GM12878 (cell line): ENCODE measurements around the gene PHACTR3. TPM values are rescaled to one million over a fixed set of nuclear protein-coding genes. Genes with fewer than 3 reads are reported as not detected.

Experiments used
- ATAC-seq: fragments of 200-7000 bp; cut with Tn5 transposase; 3 replicates; pipeline ENCODE4 v1.9.1; 2020; ENCODE audit warnings: mild to moderate bottlenecking, moderate library complexity
- BruUV-seq: library from RNA; stranded (reverse); fragments of 400-500 nt; replicated peaks from 2 replicates; lab custom pipeline; 2021; lab: Mats Ljungman, UMichigan
- CTCF ChIA-PET: fragments of 300-600 bp; sonication (Branson Sonifier 250); formaldehyde crosslinking; extraction: SDS; loops from one replicate; lab custom pipeline; 2021; ENCODE audit warnings: inconsistent platforms; lab: Yijun Ruan, JAX
- POLR2A ChIA-PET: fragments of 350-600 bp; formaldehyde crosslinking; extraction: SDS; loops from one replicate; lab custom pipeline; 2021; ENCODE audit warnings: inconsistent platforms; lab: Charles Lee
- RAD21 ChIA-PET: fragments of 300-600 bp; sonication (Branson Sonifier 250); formaldehyde crosslinking; loops from one replicate; lab custom pipeline; 2023; ENCODE audit warnings: antibody characterized with exemption; ENCODE audit not compliant: unreplicated experiment; lab: Charles Lee
- SMC1A ChIA-PET: fragments of 300-600 bp; sonication (Branson Sonifier 250); formaldehyde crosslinking; loops from one replicate; lab custom pipeline; 2023; ENCODE audit not compliant: unreplicated experiment, uncharacterized antibody; lab: Charles Lee
- DNase-seq: peaks from one replicate; pipeline ENCODE4 v3.0.0-alpha.2; 2011; ENCODE audit warnings: low read depth, low spot score
- FAIRE-seq: peaks from 3 replicates; lab custom pipeline; 2011; peaks lifted over from hg19 to GRCh38; lab: Jason Lieb, UNC
- H2AFZ ChIP-seq: 2 replicates; pipeline ENCODE4 v1.6.0; 2011; ENCODE audit warnings: low read depth, low read length, control low read depth; ENCODE audit not compliant: control insufficient read depth
- H3K27ac ChIP-seq: 2 replicates; pipeline ENCODE4 v1.5.1; 2011; ENCODE audit warnings: control low read depth; ENCODE audit not compliant: control insufficient read depth, insufficient read depth
- H3K27me3 ChIP-seq, 2 experiments: replicated peaks in 1 of 2; 2 replicates each; pipeline versions ENCODE4 v1.6.0 to v1.6.1; 2011; ENCODE audit warnings: low read length in 1 of 2; ENCODE audit not compliant: control insufficient read depth in 2 of 2, insufficient read depth in 2 of 2
- H3K36me3 ChIP-seq, 2 experiments: 2 replicates each; pipeline ENCODE4 v1.5.1; 2011; ENCODE audit warnings: low read length in 1 of 2; ENCODE audit not compliant: control insufficient read depth in 2 of 2, insufficient read depth in 2 of 2
- H3K4me1 ChIP-seq: 2 replicates; pipeline ENCODE4 v1.6.1; 2011; ENCODE audit warnings: mild to moderate bottlenecking, low read length, moderate library complexity, mixed read lengths; ENCODE audit not compliant: control insufficient read depth, insufficient read depth
- H3K4me2 ChIP-seq: 2 replicates; pipeline ENCODE4 v1.6.0; 2011; ENCODE audit warnings: control low read depth; ENCODE audit not compliant: control insufficient read depth, insufficient read depth
- H3K4me3 ChIP-seq: fragments of 200-600 bp; sonication (generic); 2 replicates; pipeline ENCODE4 v1.5.1; 2016
- H3K79me2 ChIP-seq: 2 replicates; pipeline ENCODE4 v1.6.0; 2011; ENCODE audit warnings: low read length; ENCODE audit not compliant: control insufficient read depth, insufficient read depth
- H3K9ac ChIP-seq: 2 replicates; pipeline ENCODE4 v1.8.0; 2011; ENCODE audit warnings: low read length, control low read depth, mixed read lengths; ENCODE audit not compliant: control insufficient read depth, insufficient read depth
- H3K9me3 ChIP-seq: replicated peaks from 3 replicates; pipeline ENCODE4 v1.5.1; 2011; ENCODE audit warnings: mild to moderate bottlenecking, low read length; ENCODE audit not compliant: control insufficient read depth, insufficient read depth
- H4K20me1 ChIP-seq: 2 replicates; pipeline ENCODE4 v1.6.0; 2011; ENCODE audit not compliant: control insufficient read depth, insufficient read depth
- BHLHE40 ChIP-seq, 2 experiments: fragments of 450-650 bp in 1 of 2; IDR thresholded peaks; 2 replicates each; pipeline ENCODE4 v1.6.1; 2011 to 2017; ENCODE audit warnings: low read depth in 2 of 2, borderline replicate concordance in 1 of 2, improper control_type of control experiment in 1 of 2, low read length in 1 of 2, mild to moderate bottlenecking in 1 of 2
- BMI1 ChIP-seq: fragments of 450-650 bp; IDR thresholded peaks from 2 replicates; pipeline ENCODE4 v1.6.1; 2016; ENCODE audit warnings: mild to moderate bottlenecking, moderate library complexity, borderline replicate concordance
- E2F8 ChIP-seq: fragments of 450-650 bp; IDR thresholded peaks from 2 replicates; pipeline ENCODE4 v1.6.1; 2018; ENCODE audit warnings: mild to moderate bottlenecking, low read depth, moderate library complexity; ENCODE audit not compliant: partially characterized antibody
- FOXK2 ChIP-seq: fragments of 450-650 bp; IDR thresholded peaks from 2 replicates; pipeline ENCODE4 v1.6.1; 2017; ENCODE audit warnings: mild to moderate bottlenecking, moderate library complexity
- IRF5 ChIP-seq: fragments of 450-650 bp; IDR thresholded peaks from 2 replicates; pipeline ENCODE4 v1.6.1; 2017; ENCODE audit warnings: borderline replicate concordance
- KAT2A ChIP-seq: conservative IDR thresholded peaks from 2 replicates; pipeline ENCODE4 v1.6.1; 2011; ENCODE audit warnings: low read depth, low read length; ENCODE audit not compliant: control insufficient read depth
- MXI1 ChIP-seq: fragments of 150-350 bp; IDR thresholded peaks from 2 replicates; pipeline ENCODE4 v1.6.1; 2011; ENCODE audit warnings: low read depth, mild to moderate bottlenecking, inconsistent platforms, low read length, improper control_type of control experiment
- NFIC ChIP-seq: IDR thresholded peaks from 2 replicates; pipeline ENCODE4 v1.6.1; 2012; ENCODE audit warnings: low read depth, mild to moderate bottlenecking, inconsistent platforms, low read length, moderate library complexity
- NFYB ChIP-seq: IDR thresholded peaks from 2 replicates; pipeline ENCODE4 v1.6.1; 2011; ENCODE audit warnings: low read depth, mild to moderate bottlenecking, low read length, improper control_type of control experiment, moderate library complexity; ENCODE audit not compliant: insufficient read depth
- NR2C2 ChIP-seq: IDR thresholded peaks from 2 replicates; pipeline ENCODE4 v1.6.1; 2011; ENCODE audit warnings: borderline replicate concordance, low read depth; ENCODE audit not compliant: control insufficient read depth, insufficient read length
- NR2F1 ChIP-seq: fragments of 450-650 bp; conservative IDR thresholded peaks from 2 replicates; pipeline ENCODE4 v1.6.1; 2017; ENCODE audit warnings: mild to moderate bottlenecking
- PBX3 ChIP-seq: IDR thresholded peaks from 2 replicates; pipeline ENCODE4 v1.6.1; 2011; ENCODE audit warnings: mild to moderate bottlenecking, low read depth, low read length, moderate library complexity; ENCODE audit not compliant: insufficient replicate concordance
- PKNOX1 ChIP-seq: fragments of 450-650 bp; IDR thresholded peaks from 2 replicates; pipeline ENCODE4 v1.6.1; 2016; ENCODE audit warnings: mild to moderate bottlenecking
- POLR2AphosphoS2 ChIP-seq: IDR thresholded peaks from 2 replicates; pipeline ENCODE4 v1.6.1; 2011; ENCODE audit warnings: low read depth, mild to moderate bottlenecking, low read length, improper control_type of control experiment, moderate library complexity
- RAD21 ChIP-seq: IDR thresholded peaks from 2 replicates; pipeline ENCODE4 v1.6.1; 2011; ENCODE audit warnings: mild to moderate bottlenecking, low read depth, low read length, moderate library complexity; ENCODE audit not compliant: insufficient read depth
- STAT1 ChIP-seq: fragments of 450-650 bp; conservative IDR thresholded peaks from 2 replicates; pipeline ENCODE4 v1.6.1; 2014; ENCODE audit warnings: antibody characterized with exemption, mild to moderate bottlenecking
- SUPT20H ChIP-seq: IDR thresholded peaks from 2 replicates; pipeline ENCODE4 v1.6.1; 2011; ENCODE audit warnings: low read depth, mild to moderate bottlenecking, low read length, moderate library complexity, borderline replicate concordance; ENCODE audit not compliant: control insufficient read depth
- ZNF207 ChIP-seq: fragments of 450-650 bp; IDR thresholded peaks from 2 replicates; pipeline ENCODE4 v1.6.1; 2014; ENCODE audit warnings: antibody characterized with exemption, mild to moderate bottlenecking, borderline replicate concordance
- in situ Hi-C: fragments of 300-500 bp; cut with MboI; formaldehyde crosslinking; loops from 9 replicates; pipeline ENCODE4 v1.14.3; 2018; ENCODE audit warnings: mixed read lengths
- intact Hi-C: fragments of 100-400 bp; cut with micrococcal nuclease; formaldehyde crosslinking; loops from one replicate; pipeline ENCODE4 v1.14.2; 2022; ENCODE audit not compliant: unreplicated experiment
- polyA plus RNA-seq, 11 experiments: library from polyadenylated mRNA; depleted of rRNA in 4 of 11; unstranded in 6 of 11; stranded (reverse) in 5 of 11; fragments of >200 nt; fragmentation: Nextera tagmentation in 4 of 11; fragmentation: Illumina TruSeq in 1 of 11; extraction: Ambion mirVana in 4 of 11; extraction: Trizol in 1 of 11; gene quantifications; 1 replicate in 1 of 11; 2 replicates in 10 of 11; pipeline versions ENCODE4 v1.2.1 to v1.2.3, GENCODE V29; 2011 to 2016; ENCODE audit warnings: inconsistent platforms in 2 of 11, missing spikeins in 2 of 11, low read depth in 1 of 11
- total RNA-seq, 4 experiments: library from RNA; depleted of rRNA in 3 of 4; stranded (reverse); fragments of >200 nt in 3 of 4; fragmentation: Illumina TruSeq in 1 of 4; extraction: Trizol in 1 of 4; gene quantifications; 2 replicates each; pipeline versions ENCODE4 v1.2.1 to v1.2.3, GENCODE V29; 2013 to 2021

PHACTR3 gene
- total and polyA plus RNA-seq, 10 of the 15 experiments (the other 5 are each of a cell fraction or from before 2014, with no cell fraction given), result 0.17 to 2.7 (median 0.27) TPM; not detected in 1

GRCh38 chr20:59646487-59646886 lies 42.1 kb downstream of the PHACTR3 start (continued):
- no peak for TF ChIP-seq IRF5
- no peak for TF ChIP-seq ZNF207
- no peak for TF ChIP-seq E2F8
- TF ChIP-seq RAD21, result no peak

GRCh38 chr20:59647271-59647670 lies 42.9 kb downstream of the PHACTR3 start:
- Histone ChIP-seq H3K4me1 (no peaks in the 10 kb centered on the region), H3K9me3 (no peaks in the 10 kb centered on the region; the same call in 2 of the 3 replicates), H3K79me2 (no peaks in the 10 kb centered on the region), H3K4me2 (no peak overlapping the region), H3K4me3 (no peak overlapping the region), H3K27me3 (no peaks in the 10 kb centered on the region), H3K27ac (no peak overlapping the region), H3K9ac (no peak overlapping the region), H4K20me1 (no peaks in the 10 kb centered on the region), H3K36me3 (no peaks in the 10 kb centered on the region), H2AFZ (no peak overlapping the region)
- intact Hi-C loops, result no loop called here
- DNase-seq (no peak), ATAC-seq (no peak), FAIRE-seq (no peak)
- SMC1A ChIA-PET, result no interaction called here
- RAD21 ChIA-PET, result no interaction called here
- CTCF ChIA-PET, result no interaction called here
- POLR2A ChIA-PET, result no interaction called here
- in situ Hi-C loops, result no loop called here
- BruUV-seq, result no TSS peak
- TF ChIP-seq SUPT20H (no peak), STAT1 (no peak), MXI1 (no peak), KAT2A (no peak), NR2F1 (no peak), FOXK2 (no peak), PBX3 (no peak), BMI1 (no peak), NR2C2 (no peak), BHLHE40 (IDR thresholded peaks at IDR 0.05; ENCODE audit: borderline replicate concordance in 1 of 2, low read depth in 2 of 2, low read length in 1 of 2) (no peak), PKNOX1 (no peak), NFIC (no peak), POLR2AphosphoS2 (no peak), NFYB (no peak)
